Measurements from ENCODE around the gene CYTH1.

Gene CYTH1

GRCh38 chr17:78709119-78709681 lies 72.9 kb downstream of the CYTH1 start:
- TF ChIP-seq CTCF (conservative IDR thresholded peaks at IDR 0.05; ENCODE audit: low read length), result no peak
- DNase-seq (ENCODE audit: low read depth), result no peak
- H3K4me3 ChIP-seq (ENCODE audit: low read length), result no peak overlapping the region

- TF ChIP-seq CTCF (conservative IDR thresholded peaks at IDR 0.05; ENCODE audit: low read length), result peak; percentile 98
- DNase-seq (ENCODE audit: low read depth), result peak; percentile 79
- no peak overlapping the region for H3K4me3 ChIP-seq (ENCODE audit: low read length)
These were observed 73.5 kb downstream of the CYTH1 start for GRCh38 chr17:78708510-78708973.

- DNase-seq (ENCODE audit: low read depth), result no peak
- TF ChIP-seq CTCF (conservative IDR thresholded peaks at IDR 0.05; ENCODE audit: low read length), result no peak
- no peak overlapping the region for H3K4me3 ChIP-seq (ENCODE audit: low read length)
These were observed 74.2 kb downstream of the CYTH1 start for GRCh38 chr17:78707923-78708322.

- DNase-seq (ENCODE audit: low read depth), result no peak
- TF ChIP-seq CTCF (conservative IDR thresholded peaks at IDR 0.05; ENCODE audit: low read length), result no peak
- no peak overlapping the region for H3K4me3 ChIP-seq (ENCODE audit: low read length)
These were observed 75.1 kb downstream of the CYTH1 start for GRCh38 chr17:78707016-78707415.

- no peak for DNase-seq (ENCODE audit: low read depth)
These were observed 75.7 kb downstream of the CYTH1 start for GRCh38 chr17:78706271-78706915.

GRCh38 chr17:78705071-78705470 lies 77.0 kb downstream of the CYTH1 start:
- no peak overlapping the region for H3K4me3 ChIP-seq (ENCODE audit: low read length)
- TF ChIP-seq CTCF (conservative IDR thresholded peaks at IDR 0.05; ENCODE audit: low read length), result no peak
- DNase-seq (ENCODE audit: low read depth), result no peak

More at GRCh38 chr17:78706271-78706915, 75.7 kb downstream of the CYTH1 start:
- no peak for TF ChIP-seq CTCF (conservative IDR thresholded peaks at IDR 0.05; ENCODE audit: low read length)
- H3K4me3 ChIP-seq (ENCODE audit: low read length), result no peak overlapping the region

- TF ChIP-seq CTCF (conservative IDR thresholded peaks at IDR 0.05; ENCODE audit: low read length), result no peak
- no peak overlapping the region for H3K4me3 ChIP-seq (ENCODE audit: low read length)
These were observed 77.5 kb downstream of the CYTH1 start for GRCh38 chr17:78704594-78704993.

More at GRCh38 chr17:78704594-78704993, 77.5 kb downstream of the CYTH1 start:
- no peak for DNase-seq (ENCODE audit: low read depth)
